A549 (cell line): Measurements from ENCODE around the gene KCNQ1.

Experiments
- CTCF ChIP-seq: fragments of >200 bp; sonication (Bioruptor Twin); formaldehyde crosslinking; IDR thresholded peaks from 3 replicates; pipeline ENCODE4 v1.5.1; 2016
- FOSB ChIP-seq: fragments of 250-450 bp; sonication (Bioruptor Pico); IDR thresholded peaks from 2 replicates; pipeline ENCODE4 v1.5.0; 2020; ENCODE audit warnings: mild to moderate bottlenecking, moderate library complexity
- HOXA7 ChIP-seq: fragments of 250-450 bp; sonication (Bioruptor Pico); IDR thresholded peaks from 2 replicates; pipeline ENCODE4 v1.5.0; 2020; ENCODE audit warnings: mild to moderate bottlenecking, moderate library complexity
- MAFK ChIP-seq: fragments of 450-650 bp; IDR thresholded peaks from 2 replicates; pipeline ENCODE4 v1.6.1; 2014; ENCODE audit not compliant: partially characterized antibody
- POLR2A ChIP-seq: IDR thresholded peaks from 2 replicates; pipeline ENCODE4 v1.6.1; 2012; ENCODE audit warnings: mild to moderate bottlenecking, low read length
- RARB ChIP-seq: fragments of 250-450 bp; sonication (Bioruptor Pico); IDR thresholded peaks from 2 replicates; pipeline ENCODE4 v1.8.0; 2021; ENCODE audit warnings: mild to moderate bottlenecking, moderate library complexity
- REST ChIP-seq: fragments of 200-600 bp; sonication (generic); IDR thresholded peaks from 2 replicates; pipeline ENCODE4 v1.6.1; 2016; ENCODE audit warnings: antibody characterized with exemption, mild to moderate bottlenecking, moderate library complexity
- SMC3 ChIP-seq: fragments of >200 bp; sonication (Bioruptor Twin); formaldehyde crosslinking; IDR thresholded peaks from 3 replicates; pipeline ENCODE4 v1.6.1; 2018; ENCODE audit warnings: inconsistent platforms
- TFCP2L1 ChIP-seq: fragments of 250-450 bp; sonication (Bioruptor Pico); IDR thresholded peaks from 2 replicates; pipeline ENCODE4 v1.5.0; 2021; ENCODE audit warnings: mild to moderate bottlenecking
- USF2 ChIP-seq: fragments of 450-650 bp; IDR thresholded peaks from 2 replicates; pipeline ENCODE4 v1.6.1; 2014; ENCODE audit warnings: antibody characterized with exemption
- TF ChIP-seq, protein P1 (sequence below): fragments of 250-450 bp; sonication (Bioruptor Pico); IDR thresholded peaks from 2 replicates; pipeline ENCODE4 v1.5.0; 2021; ENCODE audit warnings: mild to moderate bottlenecking, moderate library complexity, borderline replicate concordance

- TF ChIP-seq MAFK (no peak), SMC3 (no peak), TFCP2L1 (CRISPR knock-in tag) (no peak), FOSB (CRISPR knock-in tag) (no peak), USF2 (no peak), REST (no peak), CTCF (no peak), POLR2A (no peak), RARB (CRISPR knock-in tag) (no peak), HOXA7 (no peak)
- TF ChIP-seq, protein P1, sequence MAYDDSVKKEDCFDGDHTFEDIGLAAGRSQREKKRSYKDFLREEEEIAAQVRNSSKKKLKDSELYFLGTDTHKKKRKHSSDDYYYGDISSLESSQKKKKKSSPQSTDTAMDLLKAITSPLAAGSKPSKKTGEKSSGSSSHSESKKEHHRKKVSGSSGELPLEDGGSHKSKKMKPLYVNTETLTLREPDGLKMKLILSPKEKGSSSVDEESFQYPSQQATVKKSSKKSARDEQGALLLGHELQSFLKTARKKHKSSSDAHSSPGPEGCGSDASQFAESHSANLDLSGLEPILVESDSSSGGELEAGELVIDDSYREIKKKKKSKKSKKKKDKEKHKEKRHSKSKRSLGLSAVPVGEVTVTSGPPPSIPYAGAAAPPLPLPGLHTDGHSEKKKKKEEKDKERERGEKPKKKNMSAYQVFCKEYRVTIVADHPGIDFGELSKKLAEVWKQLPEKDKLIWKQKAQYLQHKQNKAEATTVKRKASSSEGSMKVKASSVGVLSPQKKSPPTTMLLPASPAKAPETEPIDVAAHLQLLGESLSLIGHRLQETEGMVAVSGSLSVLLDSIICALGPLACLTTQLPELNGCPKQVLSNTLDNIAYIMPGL (CRISPR knock-in tag): no peak
These were observed 424.3 kb downstream of the KCNQ1 start for GRCh38 chr11:2869134-2869526.
